HT1080 (cell line): ENCODE data around the gene MTUS2. TPM values are rescaled to one million over a fixed set of nuclear protein-coding genes. Genes with fewer than 3 reads are reported as not detected.

ENCODE experiments used
- DNase-seq: peaks from one replicate; pipeline ENCODE4 v3.0.0-alpha.2; 2015; ENCODE audit warnings: low read depth
- total RNA-seq: library from RNA; depleted of rRNA; stranded (reverse); fragments of >200 nt; shearing (Covaris generic); gene quantifications from 2 replicates; pipeline ENCODE4 v1.2.3, GENCODE V29; 2014

MTUS2 gene
- total RNA-seq, 1 experiment from 2014 or later = 0.19 TPM

GRCh38 chr13:29439601-29440388 lies 619.7 kb downstream of the MTUS2 start:
- DNase-seq = no peak

GRCh38 chr13:29441306-29441705 lies 621.2 kb downstream of the MTUS2 start:
- DNase-seq = no peak

GRCh38 chr13:29446016-29446415 lies 625.9 kb downstream of the MTUS2 start:
- no peak for DNase-seq

GRCh38 chr13:29448174-29448573 lies 628.0 kb downstream of the MTUS2 start:
- no peak for DNase-seq

GRCh38 chr13:29449726-29450125 lies 629.6 kb downstream of the MTUS2 start:
- no peak for DNase-seq

- DNase-seq = no peak
These were observed 631.8 kb downstream of the MTUS2 start for GRCh38 chr13:29451976-29452375.

- no peak for DNase-seq
These were observed 632.9 kb downstream of the MTUS2 start for GRCh38 chr13:29452773-29453616.

- no peak for DNase-seq
These were observed 633.5 kb downstream of the MTUS2 start for GRCh38 chr13:29453617-29454011.

GRCh38 chr13:29454931-29455481 lies 634.9 kb downstream of the MTUS2 start:
- DNase-seq = peak; percentile 66

- DNase-seq = no peak
These were observed 636.3 kb downstream of the MTUS2 start for GRCh38 chr13:29456419-29456818.

- peak; percentile 91 for DNase-seq
These were observed 637.2 kb downstream of the MTUS2 start for GRCh38 chr13:29457299-29457698.

- no peak for DNase-seq
These were observed 638.3 kb downstream of the MTUS2 start for GRCh38 chr13:29458419-29458818.

- DNase-seq = no peak
These were observed 639.7 kb downstream of the MTUS2 start for GRCh38 chr13:29459813-29460355.

- DNase-seq = no peak
These were observed 644.1 kb downstream of the MTUS2 start for GRCh38 chr13:29464105-29464679.

- DNase-seq = peak; percentile 56
These were observed 645.7 kb downstream of the MTUS2 start for GRCh38 chr13:29465741-29466293.

GRCh38 chr13:29471551-29471950 lies 651.4 kb downstream of the MTUS2 start:
- DNase-seq = no peak

GRCh38 chr13:29472332-29472961 lies 652.3 kb downstream of the MTUS2 start:
- DNase-seq = peak; percentile 57

- no peak for DNase-seq
These were observed 653.0 kb downstream of the MTUS2 start for GRCh38 chr13:29473166-29473565.

GRCh38 chr13:29474991-29475390 lies 654.9 kb downstream of the MTUS2 start:
- DNase-seq = peak; percentile 66

GRCh38 chr13:29476046-29476445 lies 655.9 kb downstream of the MTUS2 start:
- DNase-seq = no peak
